Measurements from ENCODE around the gene PADI6.

Gene PADI6

DNA sequence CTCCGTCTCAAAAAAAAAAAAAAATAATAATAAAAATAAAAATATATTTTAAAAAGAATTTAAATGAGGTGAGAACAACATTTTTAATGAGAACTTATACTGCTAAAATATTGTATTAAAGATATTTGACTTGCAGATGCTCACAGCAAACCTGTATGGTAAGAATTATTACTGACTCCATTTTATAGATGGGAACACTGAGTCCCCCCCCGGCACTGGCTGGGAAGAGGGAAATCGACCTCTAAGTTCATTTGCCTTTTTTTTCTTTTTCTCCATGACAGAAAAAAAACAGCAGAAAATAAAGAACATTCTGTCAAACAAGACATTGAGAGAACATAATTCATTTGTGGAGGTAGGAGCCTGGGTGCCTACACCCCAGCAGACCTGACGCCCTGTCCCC is 13.4 kb upstream of the PADI6 start:
- no peak for DNase-seq

DNA sequence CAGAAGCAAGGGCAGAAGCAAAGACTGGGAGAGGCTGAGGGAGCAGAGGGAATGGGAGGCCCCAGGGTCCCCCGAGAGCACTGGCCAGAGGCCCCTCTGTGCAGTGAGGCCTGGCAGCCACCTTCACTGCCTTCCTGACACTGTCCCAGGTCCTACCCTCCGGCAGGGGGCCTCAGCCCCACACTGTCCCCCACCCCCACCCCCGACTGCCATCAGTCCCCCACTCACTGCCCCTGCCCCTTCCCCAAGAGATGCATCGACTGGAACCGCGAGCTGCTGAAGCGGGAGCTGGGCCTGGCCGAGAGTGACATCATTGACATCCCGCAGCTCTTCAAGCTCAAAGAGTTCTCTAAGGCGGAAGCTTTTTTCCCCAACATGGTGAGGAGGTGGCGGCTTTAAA is 13.0 kb upstream of the PADI6 start:
- no peak for DNase-seq

- peak; percentile 50 for DNase-seq
These were observed 12.2 kb upstream of the PADI6 start for GRCh38 chr1:17359808-17360207.

GRCh38 chr1:17360272-17360956 is 11.6 kb upstream of the PADI6 start:
- DNase-seq, result peak; percentile 92

- no peak for DNase-seq
These were observed 10.3 kb upstream of the PADI6 start for GRCh38 chr1:17361687-17362086.

GRCh38 chr1:17363351-17363750 is 8.6 kb upstream of the PADI6 start:
- DNase-seq, result no peak

GRCh38 chr1:17363771-17364170 is 8.2 kb upstream of the PADI6 start:
- DNase-seq, result no peak

DNA sequence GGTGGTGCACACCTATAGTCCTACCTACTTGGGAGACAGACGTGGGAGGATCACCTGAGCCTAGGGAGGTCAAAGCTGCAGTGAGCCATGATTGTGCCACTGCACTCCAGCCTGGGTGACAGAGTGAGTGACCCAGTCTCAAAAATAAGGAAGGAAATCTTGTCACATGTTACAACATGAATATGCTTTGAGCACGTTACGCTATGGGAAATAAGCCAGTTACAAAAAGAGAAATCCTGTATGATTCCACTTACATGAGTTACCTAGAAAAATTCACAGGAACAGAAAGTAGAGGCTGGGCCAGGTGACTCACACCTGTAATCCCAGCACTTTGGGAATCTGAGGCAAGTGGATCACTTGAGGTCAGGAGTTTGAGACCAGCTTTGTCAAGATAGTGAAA is 6.7 kb upstream of the PADI6 start:
- peak; percentile 59 for DNase-seq

DNA sequence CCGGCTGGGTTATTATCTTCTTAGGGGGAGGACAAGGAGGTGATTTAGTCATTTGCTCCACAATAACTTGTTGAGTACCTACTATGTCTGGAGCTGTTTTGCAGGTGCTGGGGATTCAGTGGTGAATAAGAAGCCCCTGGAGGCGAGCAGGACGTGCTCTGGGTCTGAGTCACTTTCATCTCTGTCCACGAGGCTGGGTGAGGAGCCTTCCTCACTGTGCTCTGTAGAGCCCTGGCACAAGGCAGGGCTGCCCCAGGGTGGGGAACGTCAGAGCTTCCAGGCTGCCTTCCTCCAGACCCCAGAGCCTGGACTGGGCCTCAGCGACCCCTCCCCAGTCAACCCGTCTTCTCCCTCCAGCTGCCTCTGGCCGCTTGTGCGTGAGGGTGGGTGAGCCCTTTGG is 2.5 kb upstream of the PADI6 start:
- no peak for DNase-seq

DNA sequence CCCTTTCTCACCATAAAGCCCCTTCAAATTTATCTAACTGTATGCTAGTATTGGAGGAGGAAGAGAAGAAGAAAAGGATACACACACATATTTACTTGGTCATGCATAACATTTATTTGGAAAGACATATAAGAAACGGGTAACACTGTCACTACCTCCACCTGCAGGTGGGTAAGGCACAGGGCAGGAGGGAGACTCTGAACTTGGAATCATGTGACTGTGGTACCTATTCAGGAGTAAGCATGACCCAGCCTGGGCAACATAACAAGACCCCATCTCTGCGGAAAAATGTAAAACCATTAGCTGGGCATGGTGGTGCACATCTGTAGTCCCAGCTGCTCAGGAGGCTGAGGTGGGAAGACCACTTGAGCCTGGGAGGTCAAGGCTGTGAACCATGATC is 1.4 kb upstream of the PADI6 start:
- DNase-seq, result peak; percentile 53

DNA sequence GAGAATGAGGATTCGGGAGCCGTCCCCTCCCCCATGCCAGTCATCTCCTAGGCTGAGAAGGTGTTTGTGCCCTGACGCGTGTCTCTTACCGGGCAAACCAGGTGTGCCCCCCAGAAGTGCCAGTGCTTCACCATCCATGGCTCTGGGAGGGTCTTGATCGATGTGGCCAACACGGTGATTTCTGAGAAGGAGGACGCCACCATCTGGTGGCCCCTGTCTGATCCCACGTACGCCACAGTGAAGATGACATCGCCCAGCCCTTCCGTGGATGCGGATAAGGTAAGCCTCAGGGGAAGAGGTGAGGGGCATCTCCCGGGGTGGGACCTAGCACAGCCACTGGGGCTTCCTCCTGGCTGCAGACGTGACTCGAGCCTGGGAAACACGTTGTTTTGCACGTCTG is 959 bp downstream of the PADI6 start:
- no peak for DNase-seq

- DNase-seq, result no peak
These were observed 3.7 kb downstream of the PADI6 start for GRCh38 chr1:17375651-17376050.

GRCh38 chr1:17377325-17377953 is 5.4 kb downstream of the PADI6 start:
- no peak for DNase-seq

- DNase-seq, result no peak
These were observed 9.2 kb downstream of the PADI6 start for GRCh38 chr1:17381161-17381560.

- DNase-seq, result no peak
These were observed 20.3 kb downstream of the PADI6 start for GRCh38 chr1:17392199-17392740.

DNA sequence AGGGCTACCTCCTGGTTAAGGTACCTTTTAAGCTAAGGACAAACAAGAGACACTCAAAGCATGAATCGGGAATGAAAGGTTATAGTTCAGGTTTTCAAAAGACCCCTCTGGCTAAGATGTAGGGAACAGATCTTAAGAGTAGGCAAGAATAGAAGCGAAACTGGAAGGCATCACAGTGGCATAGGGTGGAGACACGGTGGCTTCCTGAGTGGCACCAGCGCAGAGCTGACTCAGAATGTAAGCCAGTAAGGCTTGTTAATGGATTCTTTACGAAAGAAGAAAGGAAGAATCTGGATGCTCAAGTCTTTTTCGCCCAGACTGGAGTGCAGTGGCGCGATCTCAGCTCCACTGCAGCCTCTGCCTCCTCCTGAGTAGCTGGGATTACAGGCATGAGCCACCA is 21.2 kb downstream of the PADI6 start:
- DNase-seq, result no peak

DNA sequence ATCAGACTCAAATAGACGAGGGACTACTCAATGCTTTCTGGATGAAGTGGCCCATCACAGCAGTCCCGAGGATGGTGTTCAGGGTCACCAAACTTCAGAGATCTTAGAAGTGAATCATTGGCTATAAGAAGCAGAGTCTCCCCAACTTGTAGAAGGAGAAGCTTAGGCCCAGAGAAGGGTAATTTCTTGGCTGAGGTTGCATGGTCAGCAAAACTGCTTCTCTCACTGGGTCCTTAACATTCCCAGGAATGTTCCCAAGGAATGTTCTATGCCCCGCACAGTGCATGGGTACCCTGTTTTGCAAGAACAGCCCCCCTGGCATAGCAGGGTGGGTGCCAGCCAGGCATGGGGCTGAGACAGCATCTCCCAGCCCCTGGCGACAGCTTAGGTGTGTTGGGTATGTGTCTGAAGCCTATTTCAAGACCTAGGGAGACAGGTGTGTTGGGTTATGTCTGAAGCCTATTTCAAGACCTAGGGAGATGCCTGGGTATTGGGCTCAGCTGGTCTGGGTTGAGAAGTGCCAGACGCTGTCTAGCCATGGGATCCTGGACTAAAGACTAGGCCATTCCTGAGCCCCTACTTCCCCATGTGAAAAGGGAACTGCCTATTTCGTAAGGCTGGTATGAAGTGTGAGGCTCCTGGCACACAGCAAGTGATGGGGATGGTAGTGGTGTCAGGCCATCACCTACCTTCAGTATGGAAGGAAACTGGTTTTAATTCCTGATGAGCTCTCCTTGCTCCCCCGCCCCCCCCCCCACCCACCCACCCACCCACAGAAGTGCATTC is 26.1 kb downstream of the PADI6 start:
- DNase-seq, result peak; percentile 30

- DNase-seq, result no peak
These were observed 28.8 kb downstream of the PADI6 start for GRCh38 chr1:17400725-17401341.

GRCh38 chr1:17401841-17402240 is 29.8 kb downstream of the PADI6 start:
- no peak for DNase-seq

DNA sequence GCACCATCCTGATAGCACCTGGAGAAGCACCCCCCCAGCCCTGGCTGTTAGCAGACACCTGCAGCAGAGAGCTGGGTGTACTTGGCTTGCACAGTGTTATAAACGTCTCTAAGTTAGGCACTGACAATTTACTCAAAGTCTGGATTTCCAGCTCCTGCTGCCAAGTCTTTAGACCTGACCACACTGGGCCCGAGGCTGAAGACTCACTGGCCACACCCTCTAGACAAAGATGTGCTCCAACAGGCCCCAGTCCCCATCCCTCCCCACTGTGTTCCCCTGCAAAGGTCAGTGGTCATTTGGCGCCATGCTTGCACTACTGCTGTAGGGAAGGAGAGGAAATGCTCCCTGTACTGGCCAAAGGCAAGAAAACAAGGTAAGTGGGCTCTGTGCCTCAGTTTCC is 31.1 kb downstream of the PADI6 start:
- no peak for DNase-seq

- no peak for DNase-seq
These were observed 32.2 kb downstream of the PADI6 start for GRCh38 chr1:17404034-17404684.

- no peak for DNase-seq
These were observed 32.8 kb downstream of the PADI6 start for GRCh38 chr1:17404820-17405219.
